ENCODE data around the gene MSL1. TPM values are rescaled to one million over a fixed set of nuclear protein-coding genes. Genes with fewer than 3 reads are reported as not detected.

Gene MSL1
- total and polyA plus RNA-seq, 8 donors = 29.3 to 322 (median 68.4) TPM

GRCh38 chr17:40073454-40074174 is 48.2 kb upstream of the MSL1 start:
- DNase-seq = peak in 1 of 2 donors; percentile 18
- TF ChIP-seq POLR2A (IDR thresholded peaks at IDR 0.05) (no peak), CTCF (IDR thresholded peaks at IDR 0.05) (no peak), EP300 (IDR thresholded peaks at IDR 0.05) (no peak), POLR2AphosphoS5 (IDR thresholded peaks at IDR 0.05) (no peak)
- no peaks in the 10 kb centered on the region for H3K27me3 ChIP-seq
- peak overlapping the region; percentile 90 to 98 (median 97) for H3K27ac ChIP-seq
- peaks cover 5 to 30% (median 30%) of the 10 kb centered on the region in 4 donors for H3K36me3 ChIP-seq
- intact Hi-C loops (cut with DNase I; ENCODE audit: low total_unique reads) = no loop called here
- H3K4me1 ChIP-seq = peaks cover 84 to 97% (median 95%) of the 10 kb centered on the region in 4 donors
- 59 to 77% (median 67%) methylated on average over 7 of the region's 7 CpGs for WGBS, 5 donors
- H3K9me3 ChIP-seq = no peaks in the 10 kb centered on the region
- peak overlapping the region in 1 of 4 donors; percentile 21 for H3K4me3 ChIP-seq

GRCh38 chr17:40074175-40074512 is 47.6 kb upstream of the MSL1 start:
- peak in 1 of 2 donors; percentile 28 for DNase-seq
- H3K36me3 ChIP-seq = peaks cover 8 to 36% (median 35%) of the 10 kb centered on the region in 4 donors
- intact Hi-C loops (cut with DNase I; ENCODE audit: low total_unique reads) = no loop called here
- peak overlapping the region; percentile 90 to 98 (median 97) for H3K27ac ChIP-seq
- no peaks in the 10 kb centered on the region for H3K27me3 ChIP-seq
- H3K9me3 ChIP-seq = no peaks in the 10 kb centered on the region
- H3K4me1 ChIP-seq = peaks cover 81 to 98% (median 90%) of the 10 kb centered on the region in 4 donors
- no peak for TF ChIP-seq CTCF (IDR thresholded peaks at IDR 0.05)
- no peak for TF ChIP-seq EP300 (IDR thresholded peaks at IDR 0.05)
- no peak for TF ChIP-seq POLR2AphosphoS5 (IDR thresholded peaks at IDR 0.05)
- no peak for TF ChIP-seq POLR2A (IDR thresholded peaks at IDR 0.05)
- WGBS, 5 donors = 41 to 62% (median 55%) methylated on average over 8 of the region's 8 CpGs
- peak overlapping the region in 1 of 4 donors; percentile 21 for H3K4me3 ChIP-seq

GRCh38 chr17:40074871-40075200 is 46.9 kb upstream of the MSL1 start:
- Histone ChIP-seq H3K9me3 (no peaks in the 10 kb centered on the region), H3K27me3 (no peaks in the 10 kb centered on the region), H3K4me3 (peak overlapping the region in 2 of 4 donors; percentile 8 to 21), H3K4me1 (peaks cover 74 to 91% (median 84%) of the 10 kb centered on the region in 4 donors), H3K36me3 (peaks cover 12 to 43% (median 41%) of the 10 kb centered on the region in 4 donors), H3K27ac (peak overlapping the region; percentile 90 to 98 (median 97))
- no peak for DNase-seq
- TF ChIP-seq POLR2A (IDR thresholded peaks at IDR 0.05) = no peak
- no peak for TF ChIP-seq EP300 (IDR thresholded peaks at IDR 0.05)
- TF ChIP-seq CTCF (IDR thresholded peaks at IDR 0.05) = no peak
- TF ChIP-seq POLR2AphosphoS5 (IDR thresholded peaks at IDR 0.05) = peak in 1 of 3 donors; percentile 49
- intact Hi-C loops (cut with DNase I; ENCODE audit: low total_unique reads) = no loop called here
- 21 to 32% (median 24%) methylated on average over 6 of the region's 6 CpGs for WGBS, 5 donors

- Histone ChIP-seq H3K9me3 (no peaks in the 10 kb centered on the region), H3K4me1 (peaks cover 69 to 86% (median 78%) of the 10 kb centered on the region in 4 donors), H3K27me3 (no peaks in the 10 kb centered on the region), H3K27ac (peak overlapping the region; percentile 90 to 98 (median 97)), H3K4me3 (peak overlapping the region; percentile 7 to 21 (median 12)), H3K36me3 (peaks cover 12 to 48% (median 45%) of the 10 kb centered on the region in 4 donors)
- intact Hi-C loops (cut with DNase I; ENCODE audit: low total_unique reads) = no loop called here
- TF ChIP-seq CTCF (IDR thresholded peaks at IDR 0.05) = peak in 5 of 7 experiments; percentile 85 to 98 (median 97)
- no peak for TF ChIP-seq POLR2A (IDR thresholded peaks at IDR 0.05)
- peak; percentile 13 to 16 (median 15) for TF ChIP-seq POLR2AphosphoS5 (IDR thresholded peaks at IDR 0.05)
- DNase-seq = peak; percentile 89 to 94
- WGBS, 5 donors = 0 to 11% (median 3%) methylated on average over 9 to 11 of the region's 11 CpGs
Measured at GRCh38 chr17:40075201-40075941, 46.4 kb upstream of the MSL1 start.
